Stimulated activated CD4-positive, alpha-beta T cell treated with anti-CD3 and anti-CD28 coated beads, Interleukin-1b, Interleukin-23, amount 100 ng/mL, for 4 hours (primary cell): Measurements from ENCODE around the gene PTPRO.

Experiments used
- DNase-seq, 2 donors: peaks; one replicate each; pipeline ENCODE4 v3.0.0-alpha.2; 2020; ENCODE audit warnings: low read depth in 2 of 2

The PTPRO gene

DNA sequence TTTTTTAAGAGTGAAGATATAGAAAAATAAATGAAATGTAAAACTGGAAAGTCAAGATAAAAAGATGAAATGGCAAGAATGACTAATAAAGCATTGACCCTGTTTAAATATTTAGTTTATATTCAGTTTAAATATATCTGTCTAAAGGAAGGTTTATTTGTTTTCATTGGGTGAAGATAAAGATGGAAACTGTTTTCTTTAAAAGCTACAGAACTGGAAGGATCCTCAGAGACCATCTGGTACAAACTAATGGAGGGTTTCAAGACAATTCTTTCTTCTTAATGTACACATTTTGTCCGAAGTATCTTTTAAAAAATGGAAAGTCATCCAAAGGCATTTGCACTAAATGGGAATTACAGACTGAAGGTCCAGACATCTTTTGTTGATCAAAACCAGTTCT lies 324.3 kb downstream of the PTPRO start:
- no peak for DNase-seq
